DND-41 (cell line): ENCODE results near the gene TMEM232.

Experiments used
- EZH2 ChIP-seq: IDR thresholded peaks from 3 replicates; pipeline ENCODE4 v1.6.1; 2012; ENCODE audit warnings: borderline replicate concordance, low read depth, mild to moderate bottlenecking, moderate library complexity, low read length, inconsistent platforms; ENCODE audit not compliant: severe bottlenecking
- TF ChIP-seq, protein P1 (sequence below): IDR thresholded peaks from 2 replicates; pipeline ENCODE4 v1.5.1; 2012; ENCODE audit warnings: borderline replicate concordance, low read length, moderate library complexity, mild to moderate bottlenecking; ENCODE audit not compliant: poor library complexity, severe bottlenecking; ENCODE audit errors: extremely low read depth

DNA sequence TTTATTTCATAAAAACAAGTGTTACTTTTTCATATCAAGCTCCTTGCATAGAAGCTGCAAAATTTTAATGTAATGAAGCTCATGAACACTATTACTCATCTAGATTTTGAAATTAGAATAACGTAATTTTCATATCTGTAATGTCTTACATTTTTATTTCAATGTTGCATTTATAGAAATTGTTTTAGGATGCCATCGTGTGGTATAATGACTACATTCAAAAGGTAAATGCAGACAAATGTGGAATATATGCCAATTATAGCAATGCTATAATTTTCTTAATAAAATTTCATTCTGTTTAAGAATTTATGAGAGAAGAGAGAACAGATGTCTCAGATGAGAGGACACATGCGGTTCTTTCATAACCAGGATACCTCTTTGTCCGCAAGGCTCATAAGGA is 230.2 kb downstream of the TMEM232 start:
- TF ChIP-seq, protein P1, sequence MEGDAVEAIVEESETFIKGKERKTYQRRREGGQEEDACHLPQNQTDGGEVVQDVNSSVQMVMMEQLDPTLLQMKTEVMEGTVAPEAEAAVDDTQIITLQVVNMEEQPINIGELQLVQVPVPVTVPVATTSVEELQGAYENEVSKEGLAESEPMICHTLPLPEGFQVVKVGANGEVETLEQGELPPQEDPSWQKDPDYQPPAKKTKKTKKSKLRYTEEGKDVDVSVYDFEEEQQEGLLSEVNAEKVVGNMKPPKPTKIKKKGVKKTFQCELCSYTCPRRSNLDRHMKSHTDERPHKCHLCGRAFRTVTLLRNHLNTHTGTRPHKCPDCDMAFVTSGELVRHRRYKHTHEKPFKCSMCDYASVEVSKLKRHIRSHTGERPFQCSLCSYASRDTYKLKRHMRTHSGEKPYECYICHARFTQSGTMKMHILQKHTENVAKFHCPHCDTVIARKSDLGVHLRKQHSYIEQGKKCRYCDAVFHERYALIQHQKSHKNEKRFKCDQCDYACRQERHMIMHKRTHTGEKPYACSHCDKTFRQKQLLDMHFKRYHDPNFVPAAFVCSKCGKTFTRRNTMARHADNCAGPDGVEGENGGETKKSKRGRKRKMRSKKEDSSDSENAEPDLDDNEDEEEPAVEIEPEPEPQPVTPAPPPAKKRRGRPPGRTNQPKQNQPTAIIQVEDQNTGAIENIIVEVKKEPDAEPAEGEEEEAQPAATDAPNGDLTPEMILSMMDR, result no peak
- TF ChIP-seq EZH2, result no peak
